Measurements from ENCODE around the gene PEX16.

DNA sequence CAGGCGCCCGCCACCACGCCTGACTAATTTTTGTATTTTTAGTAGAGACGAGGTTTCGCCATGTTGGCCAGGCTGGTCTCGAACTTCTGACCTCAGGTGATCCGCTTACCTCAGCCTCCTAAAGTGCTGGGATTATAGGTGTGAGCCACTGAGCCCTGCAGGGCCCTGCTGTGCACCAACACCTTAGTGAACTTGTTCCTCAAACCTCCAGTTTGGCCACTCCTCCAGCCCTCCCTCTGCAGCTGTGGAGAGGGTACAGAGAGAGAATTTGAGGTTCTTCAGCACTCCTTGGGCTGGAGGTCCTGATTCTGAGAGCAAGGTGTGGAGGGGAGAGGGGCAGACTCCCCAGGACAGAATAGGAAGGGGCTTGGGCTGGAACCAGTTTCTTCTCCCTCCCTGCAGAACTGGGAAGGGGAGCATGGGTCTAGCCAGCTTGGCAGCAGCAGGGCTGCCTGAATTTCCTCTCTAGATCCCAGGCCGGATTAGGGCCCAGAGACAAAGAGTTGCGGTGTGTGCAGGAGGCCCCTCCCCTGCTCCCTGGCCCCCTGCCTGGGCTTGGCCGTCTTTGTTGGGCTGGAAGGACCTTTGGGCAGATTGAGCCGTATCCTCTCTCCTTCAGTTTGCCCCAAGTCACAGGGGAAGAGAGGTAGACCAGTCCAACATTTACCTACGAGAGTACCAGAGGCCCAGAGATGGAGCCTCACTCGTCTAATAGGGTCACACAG lies 2.3 kb upstream of the PEX16 start:
- TF ChIP-seq, protein P1, sequence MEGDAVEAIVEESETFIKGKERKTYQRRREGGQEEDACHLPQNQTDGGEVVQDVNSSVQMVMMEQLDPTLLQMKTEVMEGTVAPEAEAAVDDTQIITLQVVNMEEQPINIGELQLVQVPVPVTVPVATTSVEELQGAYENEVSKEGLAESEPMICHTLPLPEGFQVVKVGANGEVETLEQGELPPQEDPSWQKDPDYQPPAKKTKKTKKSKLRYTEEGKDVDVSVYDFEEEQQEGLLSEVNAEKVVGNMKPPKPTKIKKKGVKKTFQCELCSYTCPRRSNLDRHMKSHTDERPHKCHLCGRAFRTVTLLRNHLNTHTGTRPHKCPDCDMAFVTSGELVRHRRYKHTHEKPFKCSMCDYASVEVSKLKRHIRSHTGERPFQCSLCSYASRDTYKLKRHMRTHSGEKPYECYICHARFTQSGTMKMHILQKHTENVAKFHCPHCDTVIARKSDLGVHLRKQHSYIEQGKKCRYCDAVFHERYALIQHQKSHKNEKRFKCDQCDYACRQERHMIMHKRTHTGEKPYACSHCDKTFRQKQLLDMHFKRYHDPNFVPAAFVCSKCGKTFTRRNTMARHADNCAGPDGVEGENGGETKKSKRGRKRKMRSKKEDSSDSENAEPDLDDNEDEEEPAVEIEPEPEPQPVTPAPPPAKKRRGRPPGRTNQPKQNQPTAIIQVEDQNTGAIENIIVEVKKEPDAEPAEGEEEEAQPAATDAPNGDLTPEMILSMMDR (IDR thresholded peaks at IDR 0.05) = no peak
- TF ChIP-seq POLR2A (IDR thresholded peaks at IDR 0.05) (no peak), POLR2AphosphoS5 (IDR thresholded peaks at IDR 0.05) (no peak), EP300 (IDR thresholded peaks at IDR 0.05) (no peak)
